GM13977 (cell line): ENCODE data around the gene DACH2.

ENCODE experiments used
- DNase-seq: peaks from one replicate; pipeline ENCODE4 v3.0.0; 2012; ENCODE audit warnings: low spot score
- CTCF ChIP-seq: IDR thresholded peaks from 2 replicates; pipeline ENCODE4 v1.5.1; 2012; ENCODE audit warnings: mild to moderate bottlenecking, control low read depth; ENCODE audit not compliant: insufficient read depth; ENCODE audit errors: extremely low read depth, missing control alignments
- in situ Hi-C: fragments of 300-500 bp; cut with MboI; formaldehyde crosslinking; loops from one replicate; pipeline ENCODE4 v1.12.0; 2022; ENCODE audit warnings: low sequenced_read_pairs, low pct_unique_long_range_greater_than_20kb, mixed read lengths, inconsistent platforms; ENCODE audit not compliant: unreplicated experiment

DACH2 gene

GRCh38 chrX:86192827-86193226, 44.6 kb downstream of the DACH2 start:
- no peak for DNase-seq
- in situ Hi-C loops: no loop called here
- TF ChIP-seq CTCF: no peak

- in situ Hi-C loops: no loop called here
- DNase-seq: no peak
- no peak for TF ChIP-seq CTCF
These were observed 46.5 kb downstream of the DACH2 start for GRCh38 chrX:86194758-86195157.

GRCh38 chrX:86195343-86195742, 47.1 kb downstream of the DACH2 start:
- DNase-seq: no peak
- in situ Hi-C loops: no loop called here
- no peak for TF ChIP-seq CTCF

- TF ChIP-seq CTCF: no peak
- DNase-seq: no peak
- in situ Hi-C loops: no loop called here
These were observed 49.6 kb downstream of the DACH2 start for GRCh38 chrX:86197815-86198214.

- DNase-seq: no peak
- no peak for TF ChIP-seq CTCF
- in situ Hi-C loops: no loop called here
These were observed 62.5 kb downstream of the DACH2 start for GRCh38 chrX:86210772-86211171.

- in situ Hi-C loops: no loop called here
These were observed 67.0 kb downstream of the DACH2 start for GRCh38 chrX:86215260-86215659.

More at GRCh38 chrX:86215260-86215659, 67.0 kb downstream of the DACH2 start:
- no peak for DNase-seq
- TF ChIP-seq CTCF: no peak
